Activated CD4-positive, alpha-beta T cell treated with anti-CD3 and anti-CD28 coated beads, Interleukin-2, Interleukin-6, amounts not matched to agents 100 ng/mL and 50 ng/mL, durations not matched to agents 16 hours and 8 hours (primary cell): ENCODE measurements around the gene IDH3A.

Source experiments
- DNase-seq: peaks from one replicate; pipeline ENCODE4 v3.0.0-alpha.2; 2020

Gene IDH3A

DNA sequence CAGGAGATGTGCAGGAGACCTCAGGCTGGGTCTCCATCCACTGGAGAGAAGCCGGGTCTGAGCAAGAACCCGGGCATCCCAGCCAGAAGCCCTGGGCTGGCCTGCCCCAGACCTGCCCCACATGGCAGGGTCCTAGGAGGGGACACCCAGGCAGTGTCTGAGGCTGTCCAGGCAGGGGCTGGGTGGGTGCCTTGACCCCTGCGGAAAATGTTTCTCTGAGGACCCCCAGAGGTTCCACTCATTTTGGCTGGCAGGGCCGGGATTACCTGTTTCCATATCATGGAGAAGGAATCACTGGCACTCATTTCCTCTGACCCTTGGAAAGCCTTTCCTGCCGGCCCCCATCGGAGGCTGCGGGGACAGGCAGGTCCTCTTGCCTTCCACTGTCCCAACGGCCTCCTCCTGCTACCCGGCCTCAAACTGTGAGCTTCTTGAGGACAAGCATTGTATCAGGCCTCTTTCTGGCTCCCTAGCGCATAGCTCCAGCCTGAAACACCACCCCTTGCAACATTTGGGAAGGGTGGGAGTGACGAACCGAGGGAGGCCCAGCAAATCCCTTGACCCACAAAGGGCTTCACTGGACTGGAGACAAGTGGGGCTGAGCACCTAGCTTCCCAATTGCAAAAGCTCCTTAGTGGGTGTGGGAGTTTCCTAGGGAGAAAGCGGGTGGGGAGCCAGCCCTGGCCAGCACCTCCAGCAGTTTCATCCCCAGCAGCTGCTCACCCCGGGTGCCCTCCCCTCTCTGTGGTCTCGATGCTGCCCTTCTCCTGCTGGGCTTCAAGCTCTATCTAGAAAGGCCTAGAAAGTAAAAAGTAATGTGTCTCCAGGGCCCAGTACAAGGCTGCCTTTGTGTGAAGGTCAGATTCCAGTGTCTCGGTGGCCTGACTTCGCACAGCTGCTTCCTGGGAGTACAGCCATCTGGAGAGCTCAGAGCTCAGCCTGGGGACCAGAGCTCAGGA is 55.5 kb downstream of the IDH3A start:
- no peak for DNase-seq

DNA sequence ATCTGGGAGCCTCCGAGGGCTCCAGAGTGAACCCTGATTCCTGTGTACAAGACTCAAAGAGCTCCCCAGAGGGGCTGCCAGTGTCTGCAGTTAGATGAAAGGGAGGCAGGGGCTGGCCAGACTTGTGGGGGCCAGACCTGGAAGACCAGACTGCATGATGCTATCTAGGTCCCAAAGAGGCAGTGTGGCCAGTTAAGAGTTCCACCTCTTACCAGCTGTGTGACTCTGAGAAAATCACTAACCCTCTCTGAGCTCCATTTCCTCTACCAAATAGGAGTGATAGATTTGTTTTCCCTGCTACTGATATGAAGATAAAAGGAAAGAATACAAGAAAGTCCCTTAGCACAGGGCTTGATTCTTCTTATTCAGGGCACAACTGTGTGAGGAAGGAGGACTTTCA is 56.2 kb downstream of the IDH3A start:
- no peak for DNase-seq

GRCh38 chr15:78205856-78206255 is 56.7 kb downstream of the IDH3A start:
- no peak for DNase-seq

- DNase-seq: no peak
Measured at GRCh38 chr15:78206326-78207109, 57.4 kb downstream of the IDH3A start.

DNA sequence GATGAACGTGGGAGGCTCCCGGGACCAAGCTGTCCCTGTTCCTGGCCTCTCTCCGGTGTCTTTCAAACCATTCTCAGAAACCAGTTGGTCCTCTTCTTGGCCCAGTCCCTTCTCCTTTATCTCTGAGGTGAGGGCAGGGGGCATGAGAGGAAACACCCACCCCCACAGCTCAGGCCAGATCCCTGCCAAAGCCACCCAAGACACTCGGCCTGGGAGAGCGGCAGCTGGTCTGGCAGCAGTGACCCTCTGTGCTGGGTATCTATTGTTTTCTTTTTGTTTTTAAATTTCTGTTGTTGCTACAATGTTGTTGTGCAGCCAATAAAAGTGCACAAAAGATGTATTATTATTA is 57.9 kb downstream of the IDH3A start:
- DNase-seq: no peak

DNA sequence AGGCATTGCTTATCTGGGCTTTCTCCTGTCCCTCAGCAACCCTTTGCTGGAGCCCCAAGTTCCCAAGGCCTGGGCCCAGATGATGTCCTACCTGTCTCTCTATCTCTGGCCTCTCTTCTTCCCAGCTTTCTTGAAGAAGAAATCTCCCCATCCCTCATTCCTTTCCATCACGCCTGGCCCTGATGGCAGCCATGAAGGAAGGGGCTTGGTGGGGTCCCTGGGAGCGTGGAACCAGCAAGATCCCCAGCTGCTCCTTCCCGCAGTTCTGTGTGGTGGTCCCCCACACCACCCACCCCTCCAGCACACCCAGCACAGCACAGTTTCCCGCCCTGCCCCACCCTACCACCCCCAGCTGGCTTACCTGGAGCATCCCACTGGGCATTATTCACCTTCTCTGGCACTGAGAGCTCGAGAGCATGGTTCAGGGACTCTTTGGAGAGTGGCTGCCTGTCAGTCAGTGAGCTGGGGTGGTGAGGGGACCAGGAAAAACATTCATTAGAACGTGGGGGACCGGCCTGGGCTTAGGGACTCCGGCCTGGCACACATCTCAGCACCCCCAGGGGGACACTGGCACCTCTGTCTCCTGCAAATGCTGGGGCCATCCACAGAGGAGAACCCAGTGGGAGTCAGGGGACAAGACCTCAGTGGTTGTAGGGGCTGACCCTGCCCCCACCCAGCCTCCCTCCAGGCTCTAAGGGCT is 58.6 kb downstream of the IDH3A start:
- DNase-seq: no peak

DNA sequence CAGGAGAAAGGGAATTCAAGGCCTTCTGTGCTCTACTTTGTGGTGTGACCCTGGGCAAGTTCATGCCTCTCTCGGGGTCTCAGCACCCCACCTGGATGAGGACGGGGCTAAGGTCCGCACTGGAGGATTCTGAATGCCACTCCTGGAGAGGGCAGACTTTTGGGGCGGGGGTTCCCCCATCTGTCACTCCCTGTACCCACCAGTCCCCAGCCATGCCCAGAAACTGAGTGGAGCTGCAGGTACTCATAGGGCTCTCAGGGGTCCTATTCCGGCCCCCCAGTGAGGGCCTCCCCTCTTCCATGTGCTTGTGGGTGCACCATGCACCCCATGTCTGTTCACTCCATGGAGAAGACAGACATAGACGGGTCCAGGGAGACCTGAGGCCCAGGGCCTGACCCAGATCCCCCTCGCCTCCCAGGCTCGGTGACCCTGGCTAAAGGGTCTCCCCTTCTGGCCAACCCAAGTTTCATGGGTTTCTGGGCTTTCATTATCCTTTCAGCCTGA is 59.2 kb downstream of the IDH3A start:
- DNase-seq: no peak

GRCh38 chr15:78208887-78209645 is 59.9 kb downstream of the IDH3A start:
- no peak for DNase-seq

- DNase-seq: no peak
Measured at GRCh38 chr15:78209646-78210348, 60.6 kb downstream of the IDH3A start.

GRCh38 chr15:78210349-78210717 is 61.2 kb downstream of the IDH3A start:
- no peak for DNase-seq

DNA sequence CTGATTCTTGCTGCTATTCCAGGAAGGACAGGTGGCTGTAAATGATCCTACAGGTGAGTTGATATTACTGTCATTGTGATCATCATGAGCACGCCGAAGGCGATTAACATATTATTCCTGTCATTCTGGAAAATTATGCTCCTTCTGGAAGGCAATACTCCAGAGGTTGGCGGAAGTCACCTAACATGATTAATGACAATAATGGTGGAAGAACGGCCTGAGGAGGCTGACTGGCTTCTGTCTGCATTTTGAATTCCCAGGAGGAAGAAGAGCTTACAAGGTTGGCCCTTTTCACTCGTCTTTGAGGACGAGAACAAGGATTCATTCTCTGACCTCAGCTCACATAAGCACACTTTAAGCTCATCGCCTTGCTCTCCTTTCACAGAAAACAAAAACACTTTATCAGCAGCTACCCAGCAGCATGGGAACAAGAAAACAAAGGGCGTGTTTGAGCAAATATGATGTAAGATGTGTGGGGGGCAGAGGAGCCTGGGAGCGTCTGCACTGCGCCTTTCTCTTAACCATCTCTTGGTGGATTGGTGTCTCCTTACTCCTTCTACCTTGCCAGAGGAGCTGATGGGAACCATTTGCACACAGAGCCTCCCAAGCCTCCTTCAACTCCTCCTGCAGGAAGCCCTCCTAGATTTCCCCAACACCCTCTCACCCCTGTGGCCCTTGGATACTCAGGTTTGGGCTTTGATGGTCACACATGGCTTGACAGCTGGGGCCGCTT is 62.2 kb downstream of the IDH3A start:
- no peak for DNase-seq

DNA sequence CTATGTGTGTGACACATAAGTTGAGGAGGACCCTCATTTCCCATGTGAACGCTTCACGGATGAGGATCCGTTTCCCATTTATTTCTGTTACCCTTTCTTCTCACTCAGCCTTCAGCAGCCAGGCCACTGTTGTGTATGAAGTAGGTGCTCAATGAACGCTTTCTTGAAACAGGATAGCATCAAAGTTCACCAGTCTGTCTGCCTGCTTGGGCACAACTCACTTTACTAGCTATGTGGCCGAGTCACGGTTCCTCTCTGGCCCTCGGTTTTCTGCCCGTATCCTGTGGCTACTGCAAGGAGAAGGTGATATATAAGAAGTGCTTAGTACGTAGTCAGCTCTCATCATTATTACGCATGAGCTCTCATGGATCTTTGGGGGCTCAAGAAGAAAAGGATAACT is 62.8 kb downstream of the IDH3A start:
- no peak for DNase-seq

DNA sequence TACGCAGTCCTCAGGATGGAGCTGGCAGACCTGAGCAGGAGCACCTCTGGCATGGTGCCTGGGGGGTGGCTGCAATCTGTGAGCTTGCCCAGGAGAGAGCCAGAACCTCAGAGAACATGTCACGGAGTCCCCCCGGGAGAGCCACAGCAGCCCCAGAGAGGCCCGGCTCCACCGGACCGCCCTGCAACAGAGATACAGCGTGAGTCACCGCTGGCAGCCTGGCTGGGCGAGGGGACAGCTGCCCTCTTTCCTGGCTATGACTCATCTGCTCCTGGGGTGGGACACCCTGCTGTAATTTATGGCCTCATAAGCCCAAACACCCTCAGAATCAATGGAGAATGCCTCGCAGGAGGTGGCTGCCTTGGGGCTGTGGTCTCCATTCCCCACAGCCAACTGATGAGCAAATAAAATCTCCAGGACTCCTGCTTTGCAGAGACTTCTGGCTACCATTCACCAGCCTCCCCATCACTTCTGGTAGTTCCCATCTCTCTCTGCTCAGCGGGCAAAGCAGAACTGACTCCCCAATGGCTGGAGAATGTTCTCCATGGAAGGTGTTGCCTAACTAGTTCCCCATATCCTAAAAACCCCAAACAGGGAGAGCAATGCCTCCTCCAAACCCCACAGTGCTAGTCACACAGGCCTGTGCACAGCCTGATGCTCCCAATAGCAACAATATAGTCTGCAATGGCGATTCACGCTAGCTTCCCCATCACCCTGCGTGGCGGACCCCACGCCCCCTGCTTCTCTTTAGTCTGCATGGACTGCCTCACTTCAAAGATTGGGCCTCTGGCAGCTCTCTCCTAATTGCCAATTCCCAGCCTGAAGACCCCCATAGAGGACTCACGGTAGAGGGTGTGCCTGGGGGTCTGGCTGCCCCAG is 63.6 kb downstream of the IDH3A start:
- no peak for DNase-seq

DNA sequence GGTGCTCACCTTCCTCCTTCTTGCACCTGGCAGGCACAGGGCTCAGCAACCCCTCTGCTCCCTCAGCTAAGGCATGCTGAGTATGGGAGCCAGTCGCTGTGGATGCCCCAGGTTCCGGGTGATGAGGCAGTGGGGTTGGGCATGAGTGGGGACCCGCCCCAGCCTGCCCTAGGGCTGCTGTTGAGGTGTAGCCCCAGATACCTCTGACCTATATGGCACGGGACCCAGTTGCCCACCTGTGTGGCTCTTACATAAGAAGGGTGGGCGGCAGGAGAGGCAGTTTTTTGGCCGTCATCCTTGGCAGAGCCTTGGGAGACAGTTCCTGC is 64.2 kb downstream of the IDH3A start:
- no peak for DNase-seq

DNA sequence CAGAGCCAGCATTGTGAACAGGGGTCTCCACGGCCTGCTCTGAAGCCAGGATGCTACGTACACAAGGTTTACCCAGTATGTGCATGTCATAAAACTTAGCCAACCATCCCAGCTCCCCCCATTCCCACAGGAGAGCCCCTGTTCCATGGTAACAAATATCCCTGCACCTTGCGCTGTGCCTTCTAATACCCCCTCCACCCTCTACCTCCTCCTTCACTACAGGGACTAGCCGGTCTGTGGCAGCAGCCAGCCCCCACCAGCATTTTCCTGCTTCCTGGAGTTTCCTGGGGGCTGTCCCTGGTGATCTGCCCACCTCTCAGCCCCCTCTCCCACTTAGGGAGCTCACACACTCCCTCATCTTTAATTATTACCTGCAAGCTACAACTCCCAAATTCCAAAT is 64.8 kb downstream of the IDH3A start:
- no peak for DNase-seq

- DNase-seq: no peak
Measured at GRCh38 chr15:78216276-78217104, 67.3 kb downstream of the IDH3A start.

DNA sequence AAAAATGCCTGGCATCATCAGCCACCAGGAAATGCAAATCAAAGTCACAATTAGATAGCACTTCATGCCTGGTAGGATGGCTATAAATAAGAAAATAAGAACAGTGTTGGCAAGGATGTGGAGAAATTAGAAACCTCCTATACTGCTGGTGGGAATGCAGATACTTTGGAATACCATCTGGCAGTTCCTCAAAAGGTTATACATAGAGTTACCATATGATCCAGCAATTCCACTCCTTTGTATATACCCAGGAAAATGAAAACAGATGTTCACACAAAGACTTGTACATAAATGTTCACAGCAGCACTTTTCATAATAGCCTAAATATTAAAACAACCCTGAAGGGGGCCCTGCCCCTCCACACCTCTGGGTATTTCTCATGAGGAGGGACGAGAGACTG is 71.6 kb downstream of the IDH3A start:
- DNase-seq: no peak
